GM12878 (cell line): Measurements from ENCODE around the gene CELF2. TPM values are rescaled to one million over a fixed set of nuclear protein-coding genes. Genes with fewer than 3 reads are reported as not detected.

Experiments
- ATAC-seq: fragments of 200-7000 bp; cut with Tn5 transposase; 3 replicates; pipeline ENCODE4 v1.9.1; 2020; ENCODE audit warnings: mild to moderate bottlenecking, moderate library complexity
- BruUV-seq: library from RNA; stranded (reverse); fragments of 400-500 nt; replicated peaks from 2 replicates; lab custom pipeline; 2021; lab: Mats Ljungman, UMichigan
- CTCF ChIA-PET: fragments of 300-600 bp; sonication (Branson Sonifier 250); formaldehyde crosslinking; extraction: SDS; loops from one replicate; lab custom pipeline; 2021; ENCODE audit warnings: inconsistent platforms; lab: Yijun Ruan, JAX
- POLR2A ChIA-PET: fragments of 350-600 bp; formaldehyde crosslinking; extraction: SDS; loops from one replicate; lab custom pipeline; 2021; ENCODE audit warnings: inconsistent platforms; lab: Charles Lee
- RAD21 ChIA-PET: fragments of 300-600 bp; sonication (Branson Sonifier 250); formaldehyde crosslinking; loops from one replicate; lab custom pipeline; 2023; ENCODE audit warnings: antibody characterized with exemption; ENCODE audit not compliant: unreplicated experiment; lab: Charles Lee
- SMC1A ChIA-PET: fragments of 300-600 bp; sonication (Branson Sonifier 250); formaldehyde crosslinking; loops from one replicate; lab custom pipeline; 2023; ENCODE audit not compliant: unreplicated experiment, uncharacterized antibody; lab: Charles Lee
- DNase-seq: peaks from one replicate; pipeline ENCODE4 v3.0.0-alpha.2; 2011; ENCODE audit warnings: low read depth, low spot score
- FAIRE-seq: peaks from 3 replicates; lab custom pipeline; 2011; peaks lifted over from hg19 to GRCh38; lab: Jason Lieb, UNC
- H2AFZ ChIP-seq: 2 replicates; pipeline ENCODE4 v1.6.0; 2011; ENCODE audit warnings: low read depth, low read length, control low read depth; ENCODE audit not compliant: control insufficient read depth
- H3K27ac ChIP-seq: 2 replicates; pipeline ENCODE4 v1.5.1; 2011; ENCODE audit warnings: control low read depth; ENCODE audit not compliant: control insufficient read depth, insufficient read depth
- H3K27me3 ChIP-seq, 2 experiments: replicated peaks in 1 of 2; 2 replicates each; pipeline versions ENCODE4 v1.6.0 to v1.6.1; 2011; ENCODE audit warnings: low read length in 1 of 2; ENCODE audit not compliant: control insufficient read depth in 2 of 2, insufficient read depth in 2 of 2
- H3K36me3 ChIP-seq, 2 experiments: 2 replicates each; pipeline ENCODE4 v1.5.1; 2011; ENCODE audit warnings: low read length in 1 of 2; ENCODE audit not compliant: control insufficient read depth in 2 of 2, insufficient read depth in 2 of 2
- H3K4me1 ChIP-seq: 2 replicates; pipeline ENCODE4 v1.6.1; 2011; ENCODE audit warnings: mild to moderate bottlenecking, low read length, moderate library complexity, mixed read lengths; ENCODE audit not compliant: control insufficient read depth, insufficient read depth
- H3K4me2 ChIP-seq: 2 replicates; pipeline ENCODE4 v1.6.0; 2011; ENCODE audit warnings: control low read depth; ENCODE audit not compliant: control insufficient read depth, insufficient read depth
- H3K4me3 ChIP-seq: fragments of 200-600 bp; sonication (generic); 2 replicates; pipeline ENCODE4 v1.5.1; 2016
- H3K79me2 ChIP-seq: 2 replicates; pipeline ENCODE4 v1.6.0; 2011; ENCODE audit warnings: low read length; ENCODE audit not compliant: control insufficient read depth, insufficient read depth
- H3K9ac ChIP-seq: 2 replicates; pipeline ENCODE4 v1.8.0; 2011; ENCODE audit warnings: low read length, control low read depth, mixed read lengths; ENCODE audit not compliant: control insufficient read depth, insufficient read depth
- H3K9me3 ChIP-seq: replicated peaks from 3 replicates; pipeline ENCODE4 v1.5.1; 2011; ENCODE audit warnings: mild to moderate bottlenecking, low read length; ENCODE audit not compliant: control insufficient read depth, insufficient read depth
- H4K20me1 ChIP-seq: 2 replicates; pipeline ENCODE4 v1.6.0; 2011; ENCODE audit not compliant: control insufficient read depth, insufficient read depth
- E2F4 ChIP-seq: IDR thresholded peaks from 2 replicates; pipeline ENCODE4 v1.6.1; 2012; ENCODE audit warnings: low read depth, low read length, improper control_type of control experiment
- MYC ChIP-seq: IDR thresholded peaks from 2 replicates; pipeline ENCODE4 v1.6.1; 2011; ENCODE audit warnings: mild to moderate bottlenecking, low read length, moderate library complexity, inconsistent platforms; ENCODE audit not compliant: insufficient read depth, insufficient replicate concordance, insufficient read length, severe bottlenecking
- NFIC ChIP-seq: IDR thresholded peaks from 2 replicates; pipeline ENCODE4 v1.6.1; 2012; ENCODE audit warnings: low read depth, mild to moderate bottlenecking, inconsistent platforms, low read length, moderate library complexity
- NR2C1 ChIP-seq: fragments of 450-650 bp; IDR thresholded peaks from 2 replicates; pipeline ENCODE4 v1.6.1; 2017; ENCODE audit warnings: antibody characterized with exemption, mild to moderate bottlenecking, moderate library complexity
- NR2F1 ChIP-seq: fragments of 450-650 bp; conservative IDR thresholded peaks from 2 replicates; pipeline ENCODE4 v1.6.1; 2017; ENCODE audit warnings: mild to moderate bottlenecking
- SMAD5 ChIP-seq: IDR thresholded peaks from 2 replicates; pipeline ENCODE4 v1.6.1; 2016; ENCODE audit warnings: antibody characterized with exemption, low read depth
- SREBF1 ChIP-seq: IDR thresholded peaks from 2 replicates; pipeline ENCODE4 v1.6.1; 2012; ENCODE audit warnings: mild to moderate bottlenecking, low read length
- TCF12 ChIP-seq: IDR thresholded peaks from 2 replicates; pipeline ENCODE4 v1.6.1; 2011; ENCODE audit warnings: low read depth, mild to moderate bottlenecking, low read length
- USF2 ChIP-seq: IDR thresholded peaks from 2 replicates; pipeline ENCODE4 v1.6.1; 2011; ENCODE audit warnings: low read depth, low read length, improper control_type of control experiment, borderline replicate concordance
- ZNF384 ChIP-seq: IDR thresholded peaks from 2 replicates; pipeline ENCODE4 v1.6.1; 2012; ENCODE audit warnings: low read depth, mild to moderate bottlenecking, low read length, improper control_type of control experiment, borderline replicate concordance
- WGBS: methylation state at CpG from one replicate; pipeline ENCODE4 v1.1.6; 2016; ENCODE audit warnings: low lambda C conversion rate; ENCODE audit not compliant: insufficient replicate concordance, insufficient coverage; ENCODE audit errors: missing lambda C conversion rate; 5-methylcytosine and 5-hydroxymethylcytosine counted together
- in situ Hi-C: fragments of 300-500 bp; cut with MboI; formaldehyde crosslinking; loops from 9 replicates; pipeline ENCODE4 v1.14.3; 2018; ENCODE audit warnings: mixed read lengths
- intact Hi-C: fragments of 100-400 bp; cut with micrococcal nuclease; formaldehyde crosslinking; loops from one replicate; pipeline ENCODE4 v1.14.2; 2022; ENCODE audit not compliant: unreplicated experiment
- polyA plus RNA-seq, 11 experiments: library from polyadenylated mRNA; depleted of rRNA in 4 of 11; unstranded in 6 of 11; stranded (reverse) in 5 of 11; fragments of >200 nt; fragmentation: Nextera tagmentation in 4 of 11; fragmentation: Illumina TruSeq in 1 of 11; extraction: Ambion mirVana in 4 of 11; extraction: Trizol in 1 of 11; gene quantifications; 1 replicate in 1 of 11; 2 replicates in 10 of 11; pipeline versions ENCODE4 v1.2.1 to v1.2.3, GENCODE V29; 2011 to 2016; ENCODE audit warnings: inconsistent platforms in 2 of 11, missing spikeins in 2 of 11, low read depth in 1 of 11
- total RNA-seq, 4 experiments: library from RNA; depleted of rRNA in 3 of 4; stranded (reverse); fragments of >200 nt in 3 of 4; fragmentation: Illumina TruSeq in 1 of 4; extraction: Trizol in 1 of 4; gene quantifications; 2 replicates each; pipeline versions ENCODE4 v1.2.1 to v1.2.3, GENCODE V29; 2013 to 2021

Gene CELF2
- total and polyA plus RNA-seq, 10 of the 15 experiments (the other 5 are each of a cell fraction or from before 2014, with no cell fraction given), result 20.8 to 129 (median 86.3) TPM

GRCh38 chr10:11330383-11331045 is 312.8 kb downstream of the CELF2 start:
- Histone ChIP-seq H3K4me2 (no peak overlapping the region), H3K36me3 (peaks cover 14 to 48% of the 10 kb centered on the region in 2 experiments), H4K20me1 (no peaks in the 10 kb centered on the region), H3K9me3 (no peaks in the 10 kb centered on the region), H3K79me2 (no peaks in the 10 kb centered on the region), H2AFZ (no peak overlapping the region), H3K27ac (no peak overlapping the region), H3K27me3 (no peaks in the 10 kb centered on the region), H3K9ac (no peak overlapping the region), H3K4me1 (no peaks in the 10 kb centered on the region), H3K4me3 (no peak overlapping the region)
- in situ Hi-C loops, result no loop called here
- no TSS peak for BruUV-seq
- POLR2A ChIA-PET, result no interaction called here
- DNase-seq, result no peak
- WGBS, result 86% methylated on average over 8 of the region's 8 CpGs
- RAD21 ChIA-PET, result no interaction called here
- CTCF ChIA-PET, result interaction anchor here (0.6 kb wide), 1 partner anchor 105 kb away, joined by 4 read pairs; no protein-coding TSS in a partner anchor
- intact Hi-C loops, result loop anchor here (10.0 kb wide), 1 partner anchor 144 kb away; no protein-coding TSS in a partner anchor
- FAIRE-seq, result no peak
- ATAC-seq, result no peak
- SMC1A ChIA-PET, result no interaction called here
- TF ChIP-seq USF2 (no peak), NR2F1 (peak; percentile 55; the same call in 1 of the 2 replicates), NR2C1 (peak; percentile 54; the same call in 1 of the 2 replicates)

- SMC1A ChIA-PET, result no interaction called here
- Histone ChIP-seq H4K20me1 (no peaks in the 10 kb centered on the region), H3K4me1 (no peaks in the 10 kb centered on the region), H3K79me2 (no peaks in the 10 kb centered on the region), H3K9me3 (no peaks in the 10 kb centered on the region), H3K27me3 (no peaks in the 10 kb centered on the region), H3K36me3 (peaks cover 8 to 42% of the 10 kb centered on the region in 2 experiments), H3K4me3 (no peak overlapping the region), H2AFZ (no peak overlapping the region), H3K27ac (no peak overlapping the region), H3K9ac (no peak overlapping the region), H3K4me2 (no peak overlapping the region)
- FAIRE-seq (no peak), ATAC-seq (no peak), DNase-seq (no peak)
- no TSS peak for BruUV-seq
- RAD21 ChIA-PET, result no interaction called here
- CTCF ChIA-PET, result interaction anchor here (0.6 kb wide), 1 partner anchor 105 kb away, joined by 4 read pairs; no protein-coding TSS in a partner anchor
- intact Hi-C loops (loop anchor here (10.0 kb wide), 1 partner anchor 144 kb away; no protein-coding TSS in a partner anchor), in situ Hi-C loops (no loop called here)
- POLR2A ChIA-PET, result no interaction called here
- TF ChIP-seq SREBF1, result no peak
- no peak for TF ChIP-seq TCF12
- no peak for TF ChIP-seq ZNF384
- TF ChIP-seq MYC, result no peak
- no peak for TF ChIP-seq USF2
- no peak for TF ChIP-seq NFIC
- TF ChIP-seq SMAD5, result no peak
- no peak for TF ChIP-seq E2F4
These were observed 313.4 kb downstream of the CELF2 start for GRCh38 chr10:11331046-11331577.
